Activated T-cell treated with anti-CD3 and anti-CD28 coated beads, Interleukin-2, amount 50 U/mL, for 4 hours (primary cell): ENCODE measurements around the gene CD164. TPM values are rescaled to one million over a fixed set of nuclear protein-coding genes. Genes with fewer than 3 reads are reported as not detected.
"Not testable (repeated sequence)": the region's sequence is repeated elsewhere in the genome, so short reads cannot be mapped to it uniquely, and the experiment has no call there.

Experiments
- ATAC-seq, 2 donors: fragments of 200-7000 bp; cut with Tn5 transposase; one replicate each; pipeline ENCODE4 v1.10.0; 2021
- DNase-seq: peaks from one replicate; pipeline ENCODE4 v3.0.0-alpha.2; 2020
- H3K27me3 Mint-ChIP-seq: one replicate; pipeline ENCODE4 v1.8.0; 2021; ENCODE audit warnings: low read depth, mixed read lengths
- H3K36me3 Mint-ChIP-seq: one replicate; pipeline ENCODE4 v1.8.0; 2022; ENCODE audit warnings: mixed read lengths; ENCODE audit not compliant: insufficient read depth
- H3K4me1 Mint-ChIP-seq: one replicate; pipeline ENCODE4 v1.8.0; 2021; ENCODE audit warnings: low read depth, mixed read lengths
- H3K4me3 Mint-ChIP-seq: one replicate; pipeline ENCODE4 v1.8.0; 2021; ENCODE audit warnings: mild to moderate bottlenecking, moderate library complexity, mixed read lengths
- H3K9me3 Mint-ChIP-seq: one replicate; pipeline ENCODE4 v1.8.0; 2021; ENCODE audit warnings: mixed read lengths
- total RNA-seq, 3 donors: library from RNA; stranded (reverse); gene quantifications; one replicate each; pipeline ENCODE4 v1.2.1, GENCODE V29; 2021

CD164 gene
- total RNA-seq, 3 donors from 2014 or later = 236 to 295 (median 239) TPM

GRCh38 chr6:109388265-109388664, 6.0 kb upstream of the CD164 start:
- H3K36me3 Mint-ChIP-seq = no peaks in the 10 kb centered on the region
- no peak for ATAC-seq
- H3K9me3 Mint-ChIP-seq = no peaks in the 10 kb centered on the region
- H3K27me3 Mint-ChIP-seq = peaks cover 3% of the 10 kb centered on the region
- no peak overlapping the region for H3K4me3 Mint-ChIP-seq
- DNase-seq = no peak
- H3K4me1 Mint-ChIP-seq = peaks cover 19% of the 10 kb centered on the region

- no peaks in the 10 kb centered on the region for H3K27me3 Mint-ChIP-seq
- no peaks in the 10 kb centered on the region for H3K9me3 Mint-ChIP-seq
- peaks cover 33% of the 10 kb centered on the region for H3K4me1 Mint-ChIP-seq
- DNase-seq (no peak), ATAC-seq (no peak)
- peaks cover 17% of the 10 kb centered on the region for H3K36me3 Mint-ChIP-seq
- H3K4me3 Mint-ChIP-seq = peak overlapping the region; percentile 94
Observed at GRCh38 chr6:109383438-109383940, 1.2 kb upstream of the CD164 start.

DNA sequence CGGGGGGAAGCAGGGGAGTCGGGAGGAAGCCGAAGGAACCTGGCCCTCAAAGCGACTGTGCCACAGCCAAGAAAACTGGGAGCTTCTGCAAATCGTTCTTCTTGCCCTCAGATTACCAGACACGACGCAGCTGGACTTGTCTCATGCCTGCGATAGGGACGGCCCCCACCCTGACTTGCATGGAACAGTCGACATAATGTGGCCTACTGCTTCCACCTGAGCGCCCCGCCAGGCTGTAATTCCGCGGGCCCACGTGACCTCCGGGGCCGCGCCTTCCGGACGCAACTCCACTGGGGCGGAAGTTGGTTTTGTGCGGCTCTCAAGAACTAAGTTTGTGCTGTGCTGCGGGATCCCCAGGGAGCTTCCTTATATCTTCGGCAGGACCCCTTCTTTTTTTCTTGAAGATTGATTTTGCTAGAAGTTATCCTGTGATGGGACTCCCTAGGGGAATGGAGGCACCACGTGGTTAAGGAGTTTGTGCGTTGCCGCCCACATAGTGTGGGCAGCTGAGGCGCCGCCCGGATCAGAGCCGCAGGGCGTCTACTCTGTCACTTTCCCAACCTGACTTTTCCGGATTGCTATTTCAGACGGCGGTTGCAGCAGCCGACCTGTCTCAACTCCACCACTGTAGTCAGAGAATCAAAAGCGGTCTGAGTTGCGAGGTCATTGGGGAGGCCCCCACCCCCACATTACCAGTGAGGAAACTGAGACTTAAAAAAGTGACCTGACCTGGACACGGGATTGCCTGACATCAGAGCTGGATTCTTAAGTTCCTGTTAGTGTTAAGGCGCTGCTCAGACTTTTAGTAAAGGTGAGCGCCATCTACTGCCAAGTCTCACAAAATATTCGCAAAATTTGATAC, 540 bp upstream of the CD164 start:
- peak; percentile 86 for DNase-seq
- peak overlapping the region; percentile 94 for H3K4me3 Mint-ChIP-seq
- peaks cover 40% of the 10 kb centered on the region for H3K4me1 Mint-ChIP-seq
- no peaks in the 10 kb centered on the region for H3K27me3 Mint-ChIP-seq
- H3K9me3 Mint-ChIP-seq = no peaks in the 10 kb centered on the region
- H3K36me3 Mint-ChIP-seq = peaks cover 24% of the 10 kb centered on the region
- ATAC-seq = peak; percentile 71 to 75

- H3K36me3 Mint-ChIP-seq = peaks cover 34% of the 10 kb centered on the region
- no peaks in the 10 kb centered on the region for H3K27me3 Mint-ChIP-seq
- peaks cover 56% of the 10 kb centered on the region for H3K4me1 Mint-ChIP-seq
- ATAC-seq (peak in 1 of 2 donors; percentile 5), DNase-seq (no peak)
- no peaks in the 10 kb centered on the region for H3K9me3 Mint-ChIP-seq
- H3K4me3 Mint-ChIP-seq = peak overlapping the region; percentile 97
Observed at GRCh38 chr6:109381061-109381746, 1.1 kb downstream of the CD164 start.

DNA sequence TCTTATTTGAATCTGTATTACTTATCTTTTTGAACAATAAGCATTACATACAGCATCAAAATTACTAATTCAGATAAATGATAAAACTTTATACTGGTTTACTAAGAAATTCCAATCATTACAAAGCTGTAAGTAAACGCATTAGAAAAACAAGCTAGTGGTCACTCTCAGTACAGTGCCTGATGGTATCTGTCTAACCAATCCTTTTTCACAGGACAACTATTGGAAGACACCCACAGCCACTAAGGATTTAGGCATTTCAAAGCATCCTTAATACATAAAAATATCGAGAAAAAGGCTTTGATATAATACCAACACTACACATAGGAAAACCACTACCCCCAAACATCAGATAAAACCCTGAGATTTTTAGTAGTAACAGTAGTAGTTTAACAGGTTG, 2.6 kb downstream of the CD164 start:
- ATAC-seq = no peak
- Mint-ChIP-seq H3K4me3 (peak overlapping the region; percentile 97), H3K36me3 (peaks cover 41% of the 10 kb centered on the region), H3K9me3 (no peaks in the 10 kb centered on the region), H3K4me1 (peaks cover 60% of the 10 kb centered on the region), H3K27me3 (no peaks in the 10 kb centered on the region)
- DNase-seq = no peak

GRCh38 chr6:109377717-109378116, 4.5 kb downstream of the CD164 start:
- DNase-seq (no peak), ATAC-seq (no peak)
- Mint-ChIP-seq H3K36me3 (peaks cover 57% of the 10 kb centered on the region), H3K9me3 (no peaks in the 10 kb centered on the region), H3K27me3 (no peaks in the 10 kb centered on the region), H3K4me3 (peak overlapping the region; percentile 60), H3K4me1 (peaks cover 66% of the 10 kb centered on the region)

GRCh38 chr6:109374326-109374892, 7.9 kb downstream of the CD164 start:
- DNase-seq (no peak), ATAC-seq (no peak)
- Mint-ChIP-seq H3K36me3 (peaks cover 59% of the 10 kb centered on the region), H3K4me3 (peak overlapping the region; percentile 57), H3K9me3 (no peaks in the 10 kb centered on the region), H3K4me1 (peaks cover 81% of the 10 kb centered on the region), H3K27me3 (no peaks in the 10 kb centered on the region)

DNA sequence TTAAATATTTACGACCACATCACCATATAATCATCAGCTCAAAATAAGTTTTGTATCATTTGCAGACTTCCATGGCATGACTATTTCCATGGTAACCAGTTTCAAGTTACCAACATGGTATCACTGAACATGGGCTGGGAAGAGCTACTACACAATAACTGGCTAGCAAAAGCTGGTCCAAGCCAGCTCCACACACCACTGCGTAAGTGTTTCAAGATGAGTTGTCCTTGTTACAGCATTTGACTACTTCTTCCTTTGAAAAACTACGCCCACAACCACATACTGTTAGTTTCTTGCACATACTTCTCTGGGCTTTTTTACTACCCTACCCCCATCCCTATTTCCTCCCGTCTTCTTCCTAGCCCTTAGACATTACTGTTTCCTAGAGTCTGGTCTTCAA, 8.5 kb downstream of the CD164 start:
- H3K9me3 Mint-ChIP-seq = no peaks in the 10 kb centered on the region
- H3K36me3 Mint-ChIP-seq = peaks cover 59% of the 10 kb centered on the region
- ATAC-seq (peak; percentile 92), DNase-seq (no peak)
- H3K4me3 Mint-ChIP-seq = peak overlapping the region; percentile 68
- no peaks in the 10 kb centered on the region for H3K27me3 Mint-ChIP-seq
- peaks cover 75% of the 10 kb centered on the region for H3K4me1 Mint-ChIP-seq

DNA sequence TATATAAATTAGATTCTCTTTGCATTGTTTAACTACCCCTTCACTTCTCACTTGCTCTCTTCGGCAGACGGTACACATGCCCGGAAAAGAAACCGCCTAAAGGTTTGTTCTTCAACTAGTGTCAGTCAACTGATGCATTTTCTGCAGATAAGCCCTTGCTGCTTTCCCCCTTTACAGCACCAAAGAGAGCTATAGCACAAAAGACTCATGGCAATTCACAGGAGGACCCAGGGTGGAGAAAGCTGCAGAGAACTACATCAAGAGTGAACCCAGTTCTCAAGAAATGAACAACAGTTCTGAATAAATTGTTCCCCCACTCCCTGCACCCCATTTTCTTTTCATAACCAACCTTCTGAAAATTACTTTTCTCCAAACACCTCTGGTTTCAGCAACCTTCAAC, 8.9 kb downstream of the CD164 start:
- no peak for DNase-seq
- Mint-ChIP-seq H3K27me3 (no peaks in the 10 kb centered on the region), H3K4me3 (peak overlapping the region; percentile 68), H3K9me3 (no peaks in the 10 kb centered on the region), H3K4me1 (peaks cover 73% of the 10 kb centered on the region), H3K36me3 (peaks cover 61% of the 10 kb centered on the region)
- ATAC-seq = peak in 1 of 2 donors; percentile 75

DNA sequence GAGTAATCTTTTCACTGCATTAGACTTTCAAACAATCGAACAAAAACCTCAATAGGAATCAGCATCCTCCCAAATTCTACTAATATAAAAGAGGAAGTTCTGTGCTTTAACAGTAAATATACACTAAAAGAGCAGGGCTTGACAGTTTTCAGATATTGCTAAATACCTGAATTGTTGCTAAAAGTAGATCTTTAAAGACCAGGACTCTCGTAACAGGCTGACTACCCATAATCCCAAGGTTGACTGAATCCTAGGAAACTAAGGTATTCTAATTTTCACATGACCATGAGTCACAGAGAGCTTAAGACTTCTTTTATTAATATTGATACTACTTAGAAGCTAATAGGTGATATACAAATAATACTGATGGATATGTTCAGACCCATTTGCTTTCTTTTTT, 10.1 kb downstream of the CD164 start:
- Mint-ChIP-seq H3K4me3 (no peak overlapping the region), H3K36me3 (peaks cover 54% of the 10 kb centered on the region), H3K4me1 (peaks cover 63% of the 10 kb centered on the region), H3K9me3 (no peaks in the 10 kb centered on the region), H3K27me3 (no peaks in the 10 kb centered on the region)
- ATAC-seq (no peak), DNase-seq (no peak)

DNA sequence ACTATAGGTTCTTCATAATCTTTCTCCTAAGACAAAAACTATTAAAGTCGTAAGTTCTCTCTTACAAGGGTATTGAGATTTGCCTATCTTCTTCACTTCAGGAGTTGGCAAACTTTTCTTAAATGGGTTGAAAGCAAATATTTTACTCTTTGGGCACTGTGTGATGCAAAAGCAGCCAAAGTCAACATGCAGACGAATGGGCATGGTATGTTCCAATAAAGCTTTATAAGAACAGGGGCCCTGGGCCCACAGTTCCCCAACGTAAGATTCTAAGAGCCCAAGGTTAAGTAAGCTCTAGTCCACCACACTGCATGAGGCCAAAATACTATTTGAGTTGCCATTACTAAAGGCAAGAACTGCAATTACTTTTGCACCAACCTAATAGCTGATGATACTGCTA, 11.5 kb downstream of the CD164 start:
- peaks cover 54% of the 10 kb centered on the region for H3K4me1 Mint-ChIP-seq
- H3K4me3 Mint-ChIP-seq = no peak overlapping the region
- H3K9me3 Mint-ChIP-seq = no peaks in the 10 kb centered on the region
- no peaks in the 10 kb centered on the region for H3K27me3 Mint-ChIP-seq
- DNase-seq (no peak), ATAC-seq (no peak)
- peaks cover 53% of the 10 kb centered on the region for H3K36me3 Mint-ChIP-seq

DNA sequence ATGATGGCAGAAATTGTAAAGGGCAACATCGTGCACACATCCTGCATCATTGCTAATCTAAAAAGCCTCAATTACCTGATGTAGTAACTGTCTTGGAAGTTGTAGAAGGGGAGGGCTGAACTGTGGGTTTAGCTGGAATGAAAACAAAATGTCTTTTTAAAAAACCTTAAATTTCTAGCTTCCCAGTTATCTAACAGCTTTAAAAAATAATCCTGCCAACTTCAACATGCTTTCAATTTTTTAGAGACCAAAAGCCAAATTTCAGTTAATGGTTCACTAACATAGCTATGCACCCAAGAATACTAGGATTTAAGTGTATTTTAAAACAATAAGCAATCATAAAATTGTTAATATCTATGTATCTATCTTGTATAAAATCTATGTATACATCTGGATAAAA, 11.9 kb downstream of the CD164 start:
- Mint-ChIP-seq H3K36me3 (peaks cover 53% of the 10 kb centered on the region), H3K9me3 (no peaks in the 10 kb centered on the region), H3K4me3 (no peak overlapping the region), H3K27me3 (no peaks in the 10 kb centered on the region), H3K4me1 (peaks cover 54% of the 10 kb centered on the region)
- ATAC-seq = no peak
- no peak for DNase-seq

- no peak for ATAC-seq
- Mint-ChIP-seq H3K36me3 (peaks cover 53% of the 10 kb centered on the region), H3K4me3 (no peak overlapping the region), H3K27me3 (no peaks in the 10 kb centered on the region), H3K9me3 (no peaks in the 10 kb centered on the region), H3K4me1 (peaks cover 53% of the 10 kb centered on the region)
- no peak for DNase-seq
Observed at GRCh38 chr6:109369728-109370127, 12.5 kb downstream of the CD164 start.

DNA sequence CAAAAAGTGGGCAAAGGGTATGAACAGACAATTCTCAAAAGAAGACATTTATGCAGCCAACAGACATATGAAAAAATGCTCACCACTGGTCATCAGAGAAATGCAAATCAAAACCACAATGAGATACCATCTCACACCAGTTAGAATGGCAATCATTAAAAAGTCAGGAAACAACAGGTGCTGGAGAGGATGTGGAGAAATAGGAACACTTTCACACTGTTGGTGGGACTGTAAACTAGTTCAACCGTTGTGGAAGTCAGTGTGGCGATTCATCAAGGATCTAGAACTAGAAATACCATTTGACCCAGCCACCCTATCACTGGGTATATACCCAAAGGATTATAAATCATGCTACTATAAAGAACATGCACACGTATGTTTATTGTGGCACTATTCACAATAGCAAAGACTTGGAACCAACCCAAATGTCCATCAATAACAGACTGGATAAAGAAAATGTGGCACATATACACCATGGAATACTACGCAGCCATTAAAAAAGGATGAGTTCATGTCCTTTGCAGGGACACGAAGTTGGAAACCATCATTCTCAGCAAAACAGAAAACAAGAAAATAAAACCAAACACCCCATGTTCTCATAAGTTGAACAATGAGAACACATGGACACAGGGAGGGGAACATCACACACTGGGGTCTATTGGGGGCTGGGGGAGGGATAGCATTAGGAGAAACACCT, 17.7 kb downstream of the CD164 start:
- not testable (repeated sequence) for H3K9me3 Mint-ChIP-seq, DNase-seq, ATAC-seq, H3K27me3 Mint-ChIP-seq, H3K4me3 Mint-ChIP-seq
- peaks cover 26% of the 10 kb centered on the region for H3K4me1 Mint-ChIP-seq
- H3K36me3 Mint-ChIP-seq = peaks cover 68% of the 10 kb centered on the region
